HG03378 (cell line): ENCODE data around the gene EGLN2.
"Not testable (repeated sequence)": the region's sequence is repeated elsewhere in the genome, so short reads cannot be mapped to it uniquely, and the experiment has no call there.

Source experiments
- ATAC-seq: cut with Tn5 transposase; IDR thresholded peaks from one replicate; pipeline ENCODE4 v1.9.1; 2021; ENCODE audit warnings: mild to moderate bottlenecking, moderate library complexity; ENCODE audit not compliant: unreplicated experiment

The EGLN2 gene

GRCh38 chr19:40815223-40815622 is 16.2 kb downstream of the EGLN2 start:
- ATAC-seq = no peak

- ATAC-seq = not testable (repeated sequence)
These were observed 19.7 kb downstream of the EGLN2 start for GRCh38 chr19:40818480-40819399.

- not testable (repeated sequence) for ATAC-seq
These were observed 20.7 kb downstream of the EGLN2 start for GRCh38 chr19:40819479-40820234.

- ATAC-seq = no peak
These were observed 23.2 kb downstream of the EGLN2 start for GRCh38 chr19:40822161-40822560.

GRCh38 chr19:40822704-40823553 is 23.9 kb downstream of the EGLN2 start:
- ATAC-seq = not testable (repeated sequence)

- not testable (repeated sequence) for ATAC-seq
These were observed 25.9 kb downstream of the EGLN2 start for GRCh38 chr19:40824916-40825315.

GRCh38 chr19:40825460-40826095 is 26.6 kb downstream of the EGLN2 start:
- not testable (repeated sequence) for ATAC-seq

- not testable (repeated sequence) for ATAC-seq
These were observed 27.3 kb downstream of the EGLN2 start for GRCh38 chr19:40826312-40826698.

- not testable (repeated sequence) for ATAC-seq
These were observed 27.9 kb downstream of the EGLN2 start for GRCh38 chr19:40826699-40827385.

GRCh38 chr19:40827386-40828247 is 28.6 kb downstream of the EGLN2 start:
- no peak for ATAC-seq

GRCh38 chr19:40829205-40829604 is 30.2 kb downstream of the EGLN2 start:
- no peak for ATAC-seq

- not testable (repeated sequence) for ATAC-seq
These were observed 31.8 kb downstream of the EGLN2 start for GRCh38 chr19:40830741-40831140.

- no peak for ATAC-seq
These were observed 32.8 kb downstream of the EGLN2 start for GRCh38 chr19:40831502-40832430.

- ATAC-seq = not testable (repeated sequence)
These were observed 33.4 kb downstream of the EGLN2 start for GRCh38 chr19:40832431-40832790.

- ATAC-seq = not testable (repeated sequence)
These were observed 34.9 kb downstream of the EGLN2 start for GRCh38 chr19:40833728-40834533.

- ATAC-seq = no peak
These were observed 37.9 kb downstream of the EGLN2 start for GRCh38 chr19:40836754-40837429.
